GM21737 (cell line): ENCODE results near the gene STPG1.
"Not testable (repeated sequence)": the region's sequence is repeated elsewhere in the genome, so short reads cannot be mapped to it uniquely, and the experiment has no call there.

Experiments
- ATAC-seq: cut with Tn5 transposase; IDR thresholded peaks from one replicate; pipeline ENCODE4 v1.9.1; 2021; ENCODE audit warnings: mild to moderate bottlenecking, moderate library complexity; ENCODE audit not compliant: unreplicated experiment

Gene STPG1

GRCh38 chr1:24413350-24414163 lies at the start of gene STPG1:
TSS of gene STPG1 (minus strand) at chr1:24413782. CDS start at chr1:24401388, 12,394 bp downstream.
- no peak for ATAC-seq

- ATAC-seq: not testable (repeated sequence)
These were observed 48.5 kb upstream of the STPG1 start for GRCh38 chr1:24462128-24462527.

- ATAC-seq: no peak
These were observed 46.1 kb upstream of the STPG1 start for GRCh38 chr1:24459551-24460266.

GRCh38 chr1:24457866-24458265 lies 44.3 kb upstream of the STPG1 start:
- ATAC-seq: no peak

GRCh38 chr1:24455272-24455671 lies 41.7 kb upstream of the STPG1 start:
- no peak for ATAC-seq

- no peak for ATAC-seq
These were observed 41.1 kb upstream of the STPG1 start for GRCh38 chr1:24454673-24455072.

- no peak for ATAC-seq
These were observed 39.4 kb upstream of the STPG1 start for GRCh38 chr1:24452922-24453485.

GRCh38 chr1:24451746-24452145 lies 38.2 kb upstream of the STPG1 start:
- no peak for ATAC-seq

- no peak for ATAC-seq
These were observed 37.3 kb upstream of the STPG1 start for GRCh38 chr1:24450857-24451397.

GRCh38 chr1:24450316-24450715 lies 36.7 kb upstream of the STPG1 start:
- ATAC-seq: no peak

GRCh38 chr1:24446446-24446845 lies 32.9 kb upstream of the STPG1 start:
- ATAC-seq: not testable (repeated sequence)

- ATAC-seq: no peak
These were observed 29.7 kb upstream of the STPG1 start for GRCh38 chr1:24443241-24443656.

GRCh38 chr1:24442764-24443163 lies 29.2 kb upstream of the STPG1 start:
- ATAC-seq: no peak

- ATAC-seq: no peak
These were observed 28.6 kb upstream of the STPG1 start for GRCh38 chr1:24441996-24442668.

- no peak for ATAC-seq
These were observed 27.9 kb upstream of the STPG1 start for GRCh38 chr1:24441480-24441879.

- ATAC-seq: no peak
These were observed 26.9 kb upstream of the STPG1 start for GRCh38 chr1:24440436-24440835.

GRCh38 chr1:24438423-24438901 lies 24.9 kb upstream of the STPG1 start:
- no peak for ATAC-seq

GRCh38 chr1:24437631-24438396 lies 24.2 kb upstream of the STPG1 start:
- ATAC-seq: no peak

GRCh38 chr1:24435782-24436365 lies 22.3 kb upstream of the STPG1 start:
- no peak for ATAC-seq

GRCh38 chr1:24427545-24427862 lies 13.9 kb upstream of the STPG1 start:
- no peak for ATAC-seq
